T-helper 1 cell treated with Interleukin-12 subunit alpha and Interleukin-12 subunit beta and Interleukin-4 antibody, amounts not matched to agents 30 ng/mL and 1 ng/mL, for 36 hours (primary cell): Measurements from ENCODE around the gene CAV1. TPM values are rescaled to one million over a fixed set of nuclear protein-coding genes. Genes with fewer than 3 reads are reported as not detected.

Source experiments
- intact Hi-C: fragments of 100-400 bp; cut with micrococcal nuclease; formaldehyde crosslinking; loops from one replicate; pipeline ENCODE4 v1.15.1; 2024
- total RNA-seq: library from RNA; stranded (reverse); gene quantifications from 2 replicates; pipeline ENCODE4 v1.2.3, GENCODE V29; 2022

Gene CAV1
- total RNA-seq, 1 donor from 2014 or later = 0.29 TPM

DNA sequence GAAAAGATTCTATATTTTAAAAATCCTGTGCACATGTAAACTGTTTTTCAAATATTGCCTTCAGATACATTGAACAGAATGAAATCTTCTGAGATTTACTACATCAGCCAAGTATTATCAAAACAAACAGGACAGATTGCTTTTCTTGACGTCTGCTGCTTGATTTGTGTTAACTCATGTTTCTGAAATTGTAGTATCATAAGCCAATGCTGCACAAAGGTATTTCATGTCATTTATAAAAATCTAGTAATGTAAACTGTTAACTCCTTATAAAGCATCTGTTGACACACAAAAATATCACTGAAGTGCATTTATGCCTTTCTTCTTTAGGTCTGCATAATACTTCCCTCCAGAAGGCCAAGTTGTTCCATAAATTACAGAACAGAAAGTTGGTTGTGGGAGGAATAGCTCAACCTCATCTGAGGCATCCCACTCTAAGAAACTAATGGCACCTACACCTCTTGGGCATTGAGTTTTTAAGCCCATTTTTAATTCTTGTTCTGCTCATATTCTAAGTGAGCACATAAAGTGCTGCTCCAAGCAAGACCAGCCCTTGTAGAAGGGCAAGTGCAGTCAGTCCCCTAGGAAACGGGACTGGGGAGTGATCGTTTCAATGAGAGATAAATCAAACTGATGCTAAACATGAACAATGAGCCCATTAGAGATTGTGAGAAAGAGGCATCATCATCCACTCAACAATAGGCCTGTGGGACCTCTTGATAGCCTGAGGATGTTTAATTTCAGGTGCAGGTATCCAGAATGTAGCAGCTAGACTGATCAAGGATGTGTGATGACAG lies 28.5 kb downstream of the CAV1 start:
- intact Hi-C loops = no loop called here

DNA sequence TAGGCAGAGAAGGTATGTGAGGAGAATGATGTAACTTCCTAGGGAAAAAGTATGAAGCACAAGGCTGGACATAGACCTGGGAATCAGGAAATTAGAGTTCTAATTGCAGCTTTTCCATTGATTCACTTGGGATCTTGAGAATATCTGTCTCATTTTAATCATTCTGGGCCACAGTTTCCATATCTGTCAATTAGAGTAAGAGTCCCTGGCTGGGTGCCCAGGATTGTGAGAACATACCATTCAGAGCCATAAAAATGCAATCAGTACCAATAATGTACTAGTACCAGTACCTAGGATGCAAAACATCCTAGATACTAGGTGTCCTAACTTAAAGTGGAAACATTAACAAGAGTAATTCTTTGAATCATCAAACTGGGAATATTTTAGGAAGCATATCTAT lies 29.6 kb downstream of the CAV1 start:
- intact Hi-C loops = no loop called here

DNA sequence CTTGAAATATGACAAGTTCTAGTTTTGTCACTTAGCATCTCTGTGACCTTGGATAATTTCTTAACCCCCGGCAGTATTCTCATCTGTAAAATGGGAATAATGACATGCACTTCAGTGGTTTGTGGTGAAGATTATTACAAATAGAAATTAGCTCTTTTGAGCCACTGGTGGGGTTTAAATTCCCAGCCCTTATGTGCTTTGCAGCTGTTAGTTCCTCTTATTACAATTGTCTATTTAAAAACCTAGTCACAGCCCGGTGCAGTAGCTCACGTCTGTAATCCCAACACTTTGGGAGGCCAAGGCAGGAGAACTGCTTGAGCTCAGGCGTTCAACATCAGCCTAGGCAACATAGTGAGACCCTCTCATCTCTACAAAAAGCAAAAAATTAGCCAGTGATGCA lies 30.1 kb downstream of the CAV1 start:
- intact Hi-C loops = no loop called here

GRCh38 chr7:116557066-116557585 lies 32.3 kb downstream of the CAV1 start:
- intact Hi-C loops = no loop called here

- intact Hi-C loops = no loop called here
These were observed 33.1 kb downstream of the CAV1 start for GRCh38 chr7:116557901-116558300.

GRCh38 chr7:116560021-116560970 lies 35.5 kb downstream of the CAV1 start:
- intact Hi-C loops = no loop called here

- intact Hi-C loops = no loop called here
These were observed 37.1 kb downstream of the CAV1 start for GRCh38 chr7:116561697-116562483.

- intact Hi-C loops = no loop called here
These were observed 37.8 kb downstream of the CAV1 start for GRCh38 chr7:116562529-116563121.

- intact Hi-C loops = no loop called here
These were observed 41.1 kb downstream of the CAV1 start for GRCh38 chr7:116565981-116566380.

GRCh38 chr7:116566666-116567065 lies 41.8 kb downstream of the CAV1 start:
- intact Hi-C loops = no loop called here

GRCh38 chr7:116569737-116570136 lies 44.9 kb downstream of the CAV1 start:
- intact Hi-C loops = no loop called here

GRCh38 chr7:116570306-116570705 lies 45.5 kb downstream of the CAV1 start:
- intact Hi-C loops = no loop called here

DNA sequence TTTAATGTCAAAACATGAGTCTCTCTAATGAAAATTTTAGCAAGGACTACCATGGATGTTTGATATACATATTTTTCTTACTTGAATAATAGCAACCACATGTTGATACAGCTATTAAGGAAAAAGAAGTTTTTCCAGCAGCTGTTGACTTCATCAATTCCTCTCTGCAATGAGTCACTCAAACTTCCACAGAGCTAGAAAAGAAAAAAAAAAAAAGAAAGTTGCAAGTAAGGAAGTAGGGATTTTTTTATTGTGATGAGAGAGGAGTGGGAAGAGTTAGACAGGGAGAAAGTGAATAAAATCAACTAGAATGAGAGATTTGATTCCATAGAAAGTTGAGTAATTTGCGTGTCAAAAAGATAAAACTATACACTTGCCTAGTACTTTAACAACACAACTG lies 46.2 kb downstream of the CAV1 start:
- intact Hi-C loops = no loop called here

DNA sequence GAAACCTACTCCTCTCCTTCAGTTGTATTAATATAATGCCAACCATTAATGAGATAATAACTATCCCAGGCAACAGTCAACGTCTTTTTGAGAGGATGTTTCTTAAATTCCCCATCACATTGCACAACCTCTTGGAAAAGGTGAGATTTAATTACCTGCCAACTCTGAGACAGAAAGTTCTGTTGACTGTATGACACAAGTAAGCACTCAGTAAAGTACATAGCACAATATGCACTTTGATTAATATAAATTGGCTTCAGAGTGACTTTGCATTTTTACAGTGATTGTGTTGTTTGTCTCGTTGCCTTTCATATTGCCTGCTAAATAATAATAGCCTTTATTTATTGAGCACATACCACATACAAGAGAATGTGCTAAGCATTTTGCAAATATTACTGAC lies 46.7 kb downstream of the CAV1 start:
- intact Hi-C loops = no loop called here

DNA sequence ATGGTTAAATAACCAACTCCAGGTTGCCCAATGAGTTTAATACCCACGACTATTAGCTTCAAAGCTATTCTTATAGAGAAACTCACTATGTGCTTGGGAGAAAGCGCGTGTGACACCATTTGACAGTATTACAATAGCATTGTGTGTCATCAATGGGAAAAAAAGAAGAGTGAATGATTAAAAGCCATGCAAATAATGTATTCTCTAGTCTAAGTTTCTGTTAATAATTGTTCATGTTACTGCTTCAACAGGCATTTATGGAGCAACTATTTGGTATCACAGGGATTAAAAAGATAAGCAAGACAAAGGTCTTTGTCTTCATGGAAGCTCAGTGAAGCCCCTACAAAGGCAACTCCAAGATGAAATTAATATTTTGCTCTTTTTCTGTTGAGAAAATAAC lies 47.2 kb downstream of the CAV1 start:
- intact Hi-C loops = no loop called here

- intact Hi-C loops = no loop called here
These were observed 48.7 kb downstream of the CAV1 start for GRCh38 chr7:116573541-116573940.

GRCh38 chr7:116574025-116574822 lies 49.4 kb downstream of the CAV1 start:
- intact Hi-C loops = no loop called here

GRCh38 chr7:116575853-116576252 lies 51.0 kb downstream of the CAV1 start:
- intact Hi-C loops = no loop called here

DNA sequence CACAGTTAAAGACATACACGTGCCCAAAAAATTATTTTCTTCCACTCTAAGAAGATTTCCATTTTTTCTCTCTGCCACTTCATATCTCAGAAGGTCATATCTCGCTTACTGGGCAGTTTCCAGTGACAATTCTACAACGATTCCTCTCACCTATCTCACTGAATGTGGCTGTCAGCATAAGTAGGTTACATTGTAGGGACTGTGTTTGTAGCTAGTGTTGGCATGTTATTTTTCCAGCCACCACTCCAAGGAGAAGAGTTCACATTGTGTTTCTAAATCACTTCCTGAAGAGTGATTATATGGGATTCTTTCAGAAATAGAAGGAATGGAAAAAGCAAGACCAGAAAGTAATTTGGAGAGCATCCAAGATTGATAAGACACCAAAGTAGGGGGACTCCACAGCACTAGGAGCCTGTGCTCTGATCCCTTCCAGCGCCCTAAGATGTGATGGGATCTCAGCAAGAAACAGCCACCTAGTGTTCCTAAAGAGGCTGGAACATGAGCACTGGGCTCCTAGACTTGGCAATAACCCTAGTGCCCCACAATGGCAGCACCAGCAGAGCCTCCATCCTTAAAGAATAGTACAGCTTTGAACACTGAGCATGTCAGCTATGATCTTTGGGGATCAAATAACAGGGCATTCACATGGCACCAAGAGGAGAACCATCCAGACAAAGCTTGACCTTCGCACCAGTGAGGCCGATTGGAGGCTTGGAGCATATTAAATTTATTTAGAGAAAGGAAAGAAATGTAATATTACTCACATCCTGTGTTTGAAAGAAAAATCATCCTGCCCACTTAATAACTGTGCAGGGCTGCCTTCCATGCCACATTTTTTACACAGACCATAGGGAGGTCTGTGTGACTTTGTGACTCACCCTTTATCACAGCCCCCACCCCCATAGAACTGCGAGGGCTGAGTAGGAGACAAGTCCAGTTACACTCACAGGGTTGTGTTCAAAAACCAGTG lies 51.8 kb downstream of the CAV1 start:
- intact Hi-C loops = no loop called here
